KMS-11 (cell line): ENCODE data around the gene EFCAB6.

Source experiments
- H2AFZ ChIP-seq: fragments of 200-600 bp; sonication (generic); 2 replicates; pipeline ENCODE4 v1.6.1; 2016; ENCODE audit warnings: antibody characterized with exemption, mixed run types, low read depth
- H3K27ac ChIP-seq: fragments of 200-600 bp; sonication (generic); 2 replicates; pipeline ENCODE4 v1.6.1; 2016; ENCODE audit warnings: mild to moderate bottlenecking, mixed run types
- H3K27me3 ChIP-seq: fragments of 200-600 bp; sonication (generic); 2 replicates; pipeline ENCODE4 v1.6.1; 2017; ENCODE audit warnings: mild to moderate bottlenecking, low read depth, mixed run types, moderate library complexity; ENCODE audit not compliant: insufficient read depth
- H3K36me3 ChIP-seq: fragments of 200-600 bp; sonication (generic); 2 replicates; pipeline ENCODE4 v1.6.1; 2017; ENCODE audit warnings: mild to moderate bottlenecking, mixed run types; ENCODE audit not compliant: insufficient read depth
- H3K4me1 ChIP-seq: fragments of 200-600 bp; sonication (generic); 2 replicates; pipeline ENCODE4 v1.6.1; 2016; ENCODE audit warnings: mild to moderate bottlenecking, low read depth, mixed run types; ENCODE audit not compliant: poor library complexity, severe bottlenecking
- H3K4me2 ChIP-seq: fragments of 200-600 bp; sonication (generic); 2 replicates; pipeline ENCODE4 v1.7.0; 2016; ENCODE audit warnings: mild to moderate bottlenecking, mixed run types
- H3K4me3 ChIP-seq: fragments of 200-600 bp; sonication (generic); IDR thresholded peaks from 2 replicates; pipeline ENCODE4 v1.6.1; 2017; ENCODE audit warnings: low read depth, low read length, mixed read lengths; ENCODE audit not compliant: insufficient read depth
- H3K79me2 ChIP-seq: fragments of 200-600 bp; sonication (generic); 2 replicates; pipeline ENCODE4 v1.6.1; 2016; ENCODE audit warnings: low read depth, mixed run types; ENCODE audit not compliant: insufficient read depth
- H3K9ac ChIP-seq: fragments of 200-600 bp; sonication (generic); 2 replicates; pipeline ENCODE4 v1.6.1; 2016; ENCODE audit warnings: mild to moderate bottlenecking, mixed run types
- H4K20me1 ChIP-seq: fragments of 200-600 bp; sonication (generic); 2 replicates; pipeline ENCODE4 v1.6.1; 2016; ENCODE audit warnings: mild to moderate bottlenecking, mixed run types; ENCODE audit not compliant: insufficient read depth
- CTCF ChIP-seq: fragments of 200-600 bp; sonication (generic); conservative IDR thresholded peaks from 2 replicates; pipeline ENCODE4 v1.6.1; 2017; ENCODE audit warnings: low read depth, mild to moderate bottlenecking, antibody characterized with exemption, low read length, moderate library complexity, mixed read lengths

Gene EFCAB6

GRCh38 chr22:43537019-43537585 lies 275.0 kb downstream of the EFCAB6 start:
- Histone ChIP-seq H3K9ac (no peak overlapping the region), H3K36me3 (no peaks in the 10 kb centered on the region), H3K4me1 (no peaks in the 10 kb centered on the region), H3K27me3 (peaks cover 15% of the 10 kb centered on the region; the same call in 1 of the 2 replicates), H3K4me3 (no peak overlapping the region), H4K20me1 (no peaks in the 10 kb centered on the region), H2AFZ (no peak overlapping the region), H3K79me2 (no peaks in the 10 kb centered on the region), H3K4me2 (no peak overlapping the region), H3K27ac (no peak overlapping the region)
- TF ChIP-seq CTCF: no peak

- Histone ChIP-seq H3K4me2 (no peak overlapping the region), H2AFZ (no peak overlapping the region), H4K20me1 (no peaks in the 10 kb centered on the region), H3K4me3 (no peak overlapping the region), H3K79me2 (no peaks in the 10 kb centered on the region), H3K27me3 (peaks cover 17% of the 10 kb centered on the region; the same call in 1 of the 2 replicates), H3K9ac (no peak overlapping the region), H3K4me1 (no peaks in the 10 kb centered on the region), H3K27ac (no peak overlapping the region), H3K36me3 (no peaks in the 10 kb centered on the region)
- no peak for TF ChIP-seq CTCF
These were observed 276.4 kb downstream of the EFCAB6 start for GRCh38 chr22:43535741-43536140.

- no peaks in the 10 kb centered on the region for H3K79me2 ChIP-seq
- no peaks in the 10 kb centered on the region for H4K20me1 ChIP-seq
- no peak overlapping the region for H3K27ac ChIP-seq
- H3K4me2 ChIP-seq: no peak overlapping the region
- no peak overlapping the region for H2AFZ ChIP-seq
- no peaks in the 10 kb centered on the region for H3K36me3 ChIP-seq
- H3K4me1 ChIP-seq: no peaks in the 10 kb centered on the region
- no peak overlapping the region for H3K4me3 ChIP-seq
- peaks cover 15% of the 10 kb centered on the region; the same call in 1 of the 2 replicates for H3K27me3 ChIP-seq
- H3K9ac ChIP-seq: no peak overlapping the region
- TF ChIP-seq CTCF: no peak
These were observed 276.8 kb downstream of the EFCAB6 start for GRCh38 chr22:43535336-43535735.

- TF ChIP-seq CTCF: no peak
- Histone ChIP-seq H3K4me1 (no peaks in the 10 kb centered on the region), H3K27me3 (peaks cover 15% of the 10 kb centered on the region; the same call in 1 of the 2 replicates), H3K36me3 (no peaks in the 10 kb centered on the region), H3K4me2 (no peak overlapping the region), H4K20me1 (no peaks in the 10 kb centered on the region), H3K4me3 (no peak overlapping the region), H3K27ac (no peak overlapping the region), H3K9ac (no peak overlapping the region), H2AFZ (no peak overlapping the region), H3K79me2 (no peaks in the 10 kb centered on the region)
These were observed 277.2 kb downstream of the EFCAB6 start for GRCh38 chr22:43534916-43535315.
